WERI-Rb-1 (cell line): ENCODE results near the gene OVCH2.

Experiments
- DNase-seq: peaks from one replicate; pipeline ENCODE4 v3.0.0-alpha.2; 2020
- H3K27ac ChIP-seq: fragments of 250-450 bp; sonication (Bioruptor Pico); 2 replicates; pipeline ENCODE4 v1.5.1; 2020; ENCODE audit warnings: mild to moderate bottlenecking, moderate library complexity
- H3K27me3 ChIP-seq: fragments of 250-450 bp; sonication (Bioruptor Pico); 2 replicates; pipeline ENCODE4 v1.5.1; 2021; ENCODE audit warnings: mild to moderate bottlenecking, low read depth, moderate library complexity; ENCODE audit not compliant: insufficient read depth, severe bottlenecking
- H3K36me3 ChIP-seq: fragments of 250-450 bp; sonication (Bioruptor Pico); 2 replicates; pipeline ENCODE4 v1.5.1; 2020; ENCODE audit warnings: mild to moderate bottlenecking, moderate library complexity
- H3K4me3 ChIP-seq: 2 replicates; pipeline ENCODE4 v1.5.1; 2011; ENCODE audit warnings: low read depth, mild to moderate bottlenecking, control low read depth, low read length
- H3K9me3 ChIP-seq: fragments of 250-450 bp; sonication (Bioruptor Pico); 2 replicates; pipeline ENCODE4 v1.5.1; 2021; ENCODE audit warnings: mild to moderate bottlenecking, moderate library complexity; ENCODE audit not compliant: severe bottlenecking
- TF ChIP-seq, protein P1 (sequence below): IDR thresholded peaks from 2 replicates; pipeline ENCODE4 v1.5.1; 2011; ENCODE audit warnings: low read depth, mild to moderate bottlenecking, control low read depth, inconsistent platforms, low read length

Gene OVCH2

DNA sequence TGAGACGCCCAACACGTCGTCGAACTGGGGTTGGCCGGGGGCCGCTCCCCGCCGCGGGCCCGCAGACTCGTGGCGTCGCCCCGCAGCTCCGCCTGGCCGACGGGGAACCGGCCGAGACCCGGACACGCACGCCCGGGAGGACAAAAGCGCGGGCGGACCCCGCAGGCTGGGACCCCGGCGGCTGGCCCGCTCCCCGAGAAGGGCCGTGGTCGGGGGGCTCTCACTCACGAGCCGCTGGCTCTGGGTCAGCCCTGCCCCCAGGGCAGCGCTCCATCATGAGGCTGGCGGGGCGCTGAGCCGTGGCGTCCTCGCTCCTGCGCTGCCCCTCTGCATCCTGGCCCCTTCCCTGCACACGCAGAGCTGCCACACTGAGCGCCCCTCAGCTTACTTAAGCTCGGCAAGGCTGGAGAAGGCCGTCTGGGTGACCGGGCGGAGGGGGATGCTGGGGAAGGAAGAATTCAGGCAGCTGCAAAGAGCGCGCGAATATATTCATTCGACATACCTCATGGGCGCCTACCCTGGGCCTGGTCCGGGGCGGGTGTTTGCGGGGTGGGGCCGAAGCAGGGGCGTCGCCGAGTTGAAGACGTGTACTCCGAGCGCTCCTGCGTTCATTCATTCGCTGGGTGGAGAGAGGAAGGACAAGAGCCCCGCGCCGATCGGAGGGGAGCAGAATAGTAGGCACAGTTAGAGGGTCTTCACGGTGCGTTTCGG, 32.4 kb downstream of the OVCH2 start:
- TF ChIP-seq, protein P1, sequence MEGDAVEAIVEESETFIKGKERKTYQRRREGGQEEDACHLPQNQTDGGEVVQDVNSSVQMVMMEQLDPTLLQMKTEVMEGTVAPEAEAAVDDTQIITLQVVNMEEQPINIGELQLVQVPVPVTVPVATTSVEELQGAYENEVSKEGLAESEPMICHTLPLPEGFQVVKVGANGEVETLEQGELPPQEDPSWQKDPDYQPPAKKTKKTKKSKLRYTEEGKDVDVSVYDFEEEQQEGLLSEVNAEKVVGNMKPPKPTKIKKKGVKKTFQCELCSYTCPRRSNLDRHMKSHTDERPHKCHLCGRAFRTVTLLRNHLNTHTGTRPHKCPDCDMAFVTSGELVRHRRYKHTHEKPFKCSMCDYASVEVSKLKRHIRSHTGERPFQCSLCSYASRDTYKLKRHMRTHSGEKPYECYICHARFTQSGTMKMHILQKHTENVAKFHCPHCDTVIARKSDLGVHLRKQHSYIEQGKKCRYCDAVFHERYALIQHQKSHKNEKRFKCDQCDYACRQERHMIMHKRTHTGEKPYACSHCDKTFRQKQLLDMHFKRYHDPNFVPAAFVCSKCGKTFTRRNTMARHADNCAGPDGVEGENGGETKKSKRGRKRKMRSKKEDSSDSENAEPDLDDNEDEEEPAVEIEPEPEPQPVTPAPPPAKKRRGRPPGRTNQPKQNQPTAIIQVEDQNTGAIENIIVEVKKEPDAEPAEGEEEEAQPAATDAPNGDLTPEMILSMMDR = no peak
- no peak for DNase-seq
- H3K27me3 ChIP-seq = peaks cover 36% of the 10 kb centered on the region
- no peak overlapping the region for H3K27ac ChIP-seq
- no peaks in the 10 kb centered on the region for H3K9me3 ChIP-seq
- H3K4me3 ChIP-seq = peak overlapping the region; percentile 25
- no peaks in the 10 kb centered on the region for H3K36me3 ChIP-seq

DNA sequence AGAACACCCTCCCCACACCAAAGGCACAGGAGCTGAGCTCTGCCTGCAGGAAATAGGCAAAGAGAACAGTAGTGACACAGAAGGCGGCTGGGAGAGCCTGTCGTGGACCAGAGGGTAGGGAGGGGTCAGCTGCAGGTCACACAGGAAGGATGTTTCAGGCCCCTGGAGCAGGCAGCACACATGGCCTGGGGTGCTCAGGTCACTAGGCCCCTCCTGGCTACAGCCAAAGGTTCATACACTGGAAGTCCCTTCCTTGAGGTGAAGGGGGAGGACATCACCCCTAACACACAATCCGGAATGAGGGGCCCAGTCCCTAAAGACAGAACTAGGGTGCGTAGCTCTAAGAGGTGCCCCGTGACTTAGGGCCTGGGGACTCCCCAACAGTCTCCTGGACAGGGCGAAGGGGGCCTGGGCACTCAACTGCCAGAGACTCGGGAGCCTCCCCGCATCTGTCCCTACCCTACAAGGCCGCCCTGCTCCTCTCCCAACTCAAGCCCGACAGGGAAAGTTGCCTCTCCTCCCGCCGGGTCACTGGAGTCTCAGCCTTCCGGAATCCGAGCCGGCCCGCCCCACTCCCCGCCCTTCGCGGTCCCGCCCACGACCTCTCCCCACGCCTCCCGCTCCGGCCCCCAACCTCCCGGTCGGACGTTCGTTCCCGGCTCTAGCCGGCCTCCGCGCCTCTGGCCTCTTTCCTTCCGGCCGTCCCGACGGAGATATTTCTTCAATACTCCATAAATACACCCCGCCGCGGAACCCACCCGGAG, 33.1 kb downstream of the OVCH2 start, which contains the start of gene CYB5R2:
CYB5R2 (minus strand) TSS at position 541 of the 764 bp plus-strand sequence. CDS start 675 bp downstream, outside the sequence.
- H3K9me3 ChIP-seq = no peaks in the 10 kb centered on the region
- no peak for DNase-seq
- peak within 1 kb of the TSS; percentile 25 for H3K4me3 ChIP-seq
- H3K27me3 ChIP-seq = peaks cover 36% of the 10 kb centered on the region
- TF ChIP-seq, protein P1 = no peak
- no peak within 1 kb of the TSS for H3K27ac ChIP-seq
- no peaks in the 10 kb centered on the region for H3K36me3 ChIP-seq

GRCh38 chr11:7672276-7672959, 33.9 kb downstream of the OVCH2 start:
- no peak for DNase-seq
- Histone ChIP-seq H3K36me3 (no peaks in the 10 kb centered on the region), H3K27ac (no peak overlapping the region), H3K4me3 (no peak overlapping the region), H3K27me3 (peaks cover 41% of the 10 kb centered on the region), H3K9me3 (no peaks in the 10 kb centered on the region)
- TF ChIP-seq, protein P1 = no peak

- Histone ChIP-seq H3K9me3 (no peaks in the 10 kb centered on the region), H3K36me3 (no peaks in the 10 kb centered on the region), H3K27me3 (peaks cover 39% of the 10 kb centered on the region), H3K4me3 (no peak overlapping the region), H3K27ac (no peak overlapping the region)
- no peak for DNase-seq
- TF ChIP-seq, protein P1 = no peak
Observed at GRCh38 chr11:7671347-7672215, 34.7 kb downstream of the OVCH2 start.

GRCh38 chr11:7670641-7671040, 35.6 kb downstream of the OVCH2 start:
- no peaks in the 10 kb centered on the region for H3K36me3 ChIP-seq
- H3K9me3 ChIP-seq = no peaks in the 10 kb centered on the region
- TF ChIP-seq, protein P1 = no peak
- no peak overlapping the region for H3K27ac ChIP-seq
- no peak for DNase-seq
- no peak overlapping the region for H3K4me3 ChIP-seq
- peaks cover 41% of the 10 kb centered on the region for H3K27me3 ChIP-seq
